AG09319 (cell line): ENCODE measurements around the gene OR1F1.
"Not testable (repeated sequence)": the region's sequence is repeated elsewhere in the genome, so short reads cannot be mapped to it uniquely, and the experiment has no call there.

ENCODE experiments used
- DNase-seq: peaks from one replicate; pipeline ENCODE4 v3.0.0-alpha.2; 2010; ENCODE audit warnings: low read depth; ENCODE audit errors: extremely low read depth
- CTCF ChIP-seq: IDR thresholded peaks from 2 replicates; pipeline ENCODE4 v1.5.1; 2011; ENCODE audit warnings: low read depth, mild to moderate bottlenecking, inconsistent platforms, low read length, moderate library complexity

OR1F1 gene

GRCh38 chr16:3202903-3203539 is 15.0 kb downstream of the OR1F1 start:
- no peak for TF ChIP-seq CTCF
- DNase-seq: no peak

GRCh38 chr16:3205939-3206338 is 17.9 kb downstream of the OR1F1 start:
- not testable (repeated sequence) for DNase-seq

- DNase-seq: no peak
- TF ChIP-seq CTCF: no peak
Measured at GRCh38 chr16:3207086-3207953, 19.3 kb downstream of the OR1F1 start.

- DNase-seq: no peak
- TF ChIP-seq CTCF: no peak
Measured at GRCh38 chr16:3212006-3212405, 24.0 kb downstream of the OR1F1 start.

- TF ChIP-seq CTCF: no peak
- DNase-seq: no peak
Measured at GRCh38 chr16:3212567-3212966, 24.6 kb downstream of the OR1F1 start.

- TF ChIP-seq CTCF: no peak
- DNase-seq: no peak
Measured at GRCh38 chr16:3214904-3215600, 27.0 kb downstream of the OR1F1 start.

GRCh38 chr16:3215601-3216262 is 27.7 kb downstream of the OR1F1 start:
- no peak for TF ChIP-seq CTCF
- no peak for DNase-seq
